AG09309 (cell line): ENCODE measurements around the gene ZNF276.

ENCODE experiments used
- DNase-seq: peaks from one replicate; pipeline ENCODE4 v3.0.0-alpha.2; 2010; ENCODE audit warnings: low read depth
- H3K4me3 ChIP-seq: 2 replicates; pipeline ENCODE4 v1.5.1; 2011; ENCODE audit warnings: mild to moderate bottlenecking, low read depth, low read length, moderate library complexity; ENCODE audit not compliant: control insufficient read depth
- TF ChIP-seq, protein P1 (sequence below): IDR thresholded peaks from 2 replicates; pipeline ENCODE4 v1.5.1; 2011; ENCODE audit warnings: mild to moderate bottlenecking, low read depth, low read length, inconsistent platforms; ENCODE audit not compliant: insufficient read depth, control insufficient read depth; ENCODE audit errors: missing control alignments

ZNF276 gene

GRCh38 chr16:89727406-89728120, 6.2 kb downstream of the ZNF276 start:
- no peak for DNase-seq
- no peak overlapping the region for H3K4me3 ChIP-seq
- TF ChIP-seq, protein P1, sequence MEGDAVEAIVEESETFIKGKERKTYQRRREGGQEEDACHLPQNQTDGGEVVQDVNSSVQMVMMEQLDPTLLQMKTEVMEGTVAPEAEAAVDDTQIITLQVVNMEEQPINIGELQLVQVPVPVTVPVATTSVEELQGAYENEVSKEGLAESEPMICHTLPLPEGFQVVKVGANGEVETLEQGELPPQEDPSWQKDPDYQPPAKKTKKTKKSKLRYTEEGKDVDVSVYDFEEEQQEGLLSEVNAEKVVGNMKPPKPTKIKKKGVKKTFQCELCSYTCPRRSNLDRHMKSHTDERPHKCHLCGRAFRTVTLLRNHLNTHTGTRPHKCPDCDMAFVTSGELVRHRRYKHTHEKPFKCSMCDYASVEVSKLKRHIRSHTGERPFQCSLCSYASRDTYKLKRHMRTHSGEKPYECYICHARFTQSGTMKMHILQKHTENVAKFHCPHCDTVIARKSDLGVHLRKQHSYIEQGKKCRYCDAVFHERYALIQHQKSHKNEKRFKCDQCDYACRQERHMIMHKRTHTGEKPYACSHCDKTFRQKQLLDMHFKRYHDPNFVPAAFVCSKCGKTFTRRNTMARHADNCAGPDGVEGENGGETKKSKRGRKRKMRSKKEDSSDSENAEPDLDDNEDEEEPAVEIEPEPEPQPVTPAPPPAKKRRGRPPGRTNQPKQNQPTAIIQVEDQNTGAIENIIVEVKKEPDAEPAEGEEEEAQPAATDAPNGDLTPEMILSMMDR: no peak

GRCh38 chr16:89729293-89729692, 8.0 kb downstream of the ZNF276 start:
- DNase-seq: no peak
- H3K4me3 ChIP-seq: no peak overlapping the region
- TF ChIP-seq, protein P1: no peak

- no peak overlapping the region for H3K4me3 ChIP-seq
- no peak for DNase-seq
- TF ChIP-seq, protein P1: no peak
These were observed 8.7 kb downstream of the ZNF276 start for GRCh38 chr16:89729863-89730593.

- no peak for DNase-seq
- no peak overlapping the region for H3K4me3 ChIP-seq
- TF ChIP-seq, protein P1: no peak
These were observed 9.4 kb downstream of the ZNF276 start for GRCh38 chr16:89730610-89731234.

DNA sequence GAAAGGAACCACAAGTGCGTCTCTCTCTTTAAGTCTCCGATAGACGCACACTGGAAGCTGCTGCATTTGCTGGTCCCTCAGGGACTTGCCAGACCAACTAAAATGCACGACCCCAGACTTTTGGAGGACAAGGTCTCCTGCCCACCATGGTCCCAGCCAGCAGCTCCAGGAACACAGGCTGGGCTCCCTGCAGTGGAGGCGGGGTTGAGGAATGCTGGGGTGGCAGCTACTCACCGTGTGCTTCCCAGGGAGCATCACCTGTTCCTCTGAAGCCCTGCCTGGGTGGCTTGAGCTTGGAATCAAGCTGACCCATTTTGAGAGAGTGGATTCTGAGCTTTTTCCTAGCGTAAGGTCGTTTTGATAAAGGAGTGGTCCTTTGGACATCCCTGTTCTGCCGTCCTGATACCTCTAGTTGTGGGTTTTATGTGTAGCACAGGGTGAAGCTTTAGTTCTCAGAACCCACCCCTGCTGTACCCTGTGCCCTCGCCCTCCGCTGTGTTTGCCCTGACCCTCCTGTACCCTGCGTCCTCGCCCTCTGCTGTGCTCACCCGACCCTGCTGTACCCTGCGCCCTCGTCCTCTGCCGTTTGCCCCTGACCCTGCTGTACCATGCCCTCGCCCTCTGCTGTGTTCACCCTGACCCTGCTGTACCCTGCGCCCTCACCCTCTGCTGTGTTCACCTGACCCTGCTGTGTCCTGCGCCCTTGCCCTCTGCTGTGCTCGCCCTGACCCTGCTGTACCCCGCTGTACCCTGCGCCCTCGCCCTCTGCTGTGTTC, 11.0 kb downstream of the ZNF276 start:
- no peak for DNase-seq
- TF ChIP-seq, protein P1: no peak
- H3K4me3 ChIP-seq: no peak overlapping the region

GRCh38 chr16:89732918-89733242, 11.5 kb downstream of the ZNF276 start:
- no peak for DNase-seq
- TF ChIP-seq, protein P1: no peak
- H3K4me3 ChIP-seq: no peak overlapping the region
